Small intestine (tissue), 7 donors: Measurements from ENCODE around the gene KDM5B. TPM values are rescaled to one million over a fixed set of nuclear protein-coding genes. Genes with fewer than 3 reads are reported as not detected.
"Not testable (repeated sequence)": the region's sequence is repeated elsewhere in the genome, so short reads cannot be mapped to it uniquely, and the experiment has no call there.

Source experiments
- DNase-seq, 2 donors: peaks; one replicate each; pipeline versions ENCODE4 v3.0.0 to v3.0.0-alpha.2; 2013
- FAIRE-seq: peaks from 2 replicates; lab custom pipeline; 2012; peaks lifted over from hg19 to GRCh38; lab: Jason Lieb, UNC
- H3K27ac ChIP-seq, 3 donors: one replicate each; pipeline ENCODE4 v1.5.1; 2013; ENCODE audit warnings: low read length in 2 of 3, mild to moderate bottlenecking in 2 of 3, control low read depth in 1 of 3, inconsistent platforms in 1 of 3, low read depth in 1 of 3, moderate library complexity in 1 of 3
- H3K27me3 ChIP-seq, 3 donors: one replicate each; pipeline ENCODE4 v1.6.1; 2013; ENCODE audit warnings: low read length in 3 of 3, inconsistent platforms in 1 of 3; ENCODE audit not compliant: control insufficient read depth in 3 of 3, insufficient read depth in 3 of 3
- H3K36me3 ChIP-seq, 3 donors: one replicate each; pipeline ENCODE4 v1.6.1; 2013; ENCODE audit warnings: low read length in 3 of 3, inconsistent platforms in 1 of 3, low read depth in 1 of 3, mild to moderate bottlenecking in 1 of 3, moderate library complexity in 1 of 3; ENCODE audit not compliant: control insufficient read depth in 3 of 3, insufficient read depth in 2 of 3
- H3K4me1 ChIP-seq, 3 donors: one replicate each; pipeline ENCODE4 v1.6.1; 2013; ENCODE audit warnings: low read length in 2 of 3, inconsistent platforms in 1 of 3, low read depth in 1 of 3, mild to moderate bottlenecking in 1 of 3, moderate library complexity in 1 of 3; ENCODE audit not compliant: control insufficient read depth in 3 of 3, insufficient read depth in 2 of 3
- H3K4me3 ChIP-seq, 3 donors: one replicate each; pipeline ENCODE4 v1.5.1; 2013; ENCODE audit warnings: low read length in 3 of 3, control low read depth in 1 of 3, inconsistent platforms in 1 of 3, low read depth in 1 of 3, mild to moderate bottlenecking in 1 of 3, moderate library complexity in 1 of 3
- H3K9me3 ChIP-seq, 2 donors: one replicate each; pipeline ENCODE4 v1.6.1; 2013; ENCODE audit warnings: low read depth in 1 of 2, low read length in 1 of 2; ENCODE audit not compliant: control insufficient read depth in 2 of 2, insufficient read depth in 1 of 2
- WGBS, 3 donors: extraction: QIAGEN DNeasy Blood & Tissue Kit; methylation state at CpG; one replicate each; pipeline ENCODE4 v1.1.7; 2013; 5-methylcytosine and 5-hydroxymethylcytosine counted together
- polyA plus RNA-seq, 4 donors: library from polyadenylated mRNA; stranded (reverse) in 3 of 4; unstranded in 1 of 4; fragments of 200-250 nt in 3 of 4; fragments of 120-200 nt in 1 of 4; gene quantifications; one replicate each; pipeline versions ENCODE4 v1.2.1 to v1.2.3, GENCODE V29; 2013
- donor health status: healthy with polysubstance abuse.
- donor health status: control.
- donor health status: control.
- donor health status: Bipolar disorder and iron deficiency.
- donor health status: healthy.

KDM5B gene
- polyA plus RNA-seq, 4 donors: 5.7 to 39.5 (median 9.1) TPM

DNA sequence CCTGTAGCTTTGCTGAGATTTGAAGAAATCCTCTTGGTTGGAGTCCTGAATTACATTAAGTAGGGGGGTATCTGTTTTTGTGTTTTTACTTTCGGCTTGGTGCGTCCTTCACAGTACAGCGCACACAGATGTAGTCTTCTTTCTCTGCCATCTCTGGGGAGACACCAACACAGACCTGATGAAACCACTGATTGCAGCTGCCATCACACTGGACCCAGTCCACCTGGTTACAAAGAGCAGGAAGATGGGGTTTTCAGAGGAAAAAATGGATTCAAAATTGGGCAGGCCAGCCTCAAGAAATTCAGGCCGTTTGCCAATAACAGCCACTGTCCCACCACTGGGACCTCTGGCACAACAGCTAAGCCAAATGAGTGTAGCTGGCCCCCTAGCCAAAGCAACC is 79.3 kb downstream of the KDM5B start:
- WGBS, 3 donors: 89 to 93% (median 92%) methylated on average over 4 of the region's 4 CpGs
- Histone ChIP-seq H3K27ac (no peak overlapping the region), H3K9me3 (no peaks in the 10 kb centered on the region), H3K27me3 (no peaks in the 10 kb centered on the region), H3K4me3 (no peak overlapping the region), H3K36me3 (peaks cover 21 to 48% (median 29%) of the 10 kb centered on the region in 3 donors), H3K4me1 (no peaks in the 10 kb centered on the region)
- DNase-seq (no peak), FAIRE-seq (no peak)

DNA sequence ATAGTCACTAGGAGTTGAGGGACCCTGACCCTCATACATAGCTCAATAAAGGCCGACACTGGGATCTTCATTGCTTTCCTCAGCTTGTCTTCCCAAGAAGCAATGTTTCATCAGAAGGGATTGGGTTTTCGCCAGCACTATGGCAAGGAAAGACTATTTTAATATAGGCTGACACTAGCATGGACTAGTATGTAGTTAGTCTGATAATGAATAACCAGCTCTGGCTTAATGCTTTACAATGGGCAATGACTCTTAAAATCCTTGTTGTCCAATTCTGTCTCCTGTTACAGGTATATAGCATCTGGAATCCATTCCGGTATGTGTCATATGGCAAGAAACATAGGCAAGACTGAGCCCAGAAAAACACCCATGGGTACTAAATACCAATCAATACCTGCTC is 82.7 kb downstream of the KDM5B start:
- H3K27ac ChIP-seq: no peak overlapping the region
- H3K36me3 ChIP-seq: peaks cover 11 to 26% (median 19%) of the 10 kb centered on the region in 3 donors
- no peaks in the 10 kb centered on the region for H3K9me3 ChIP-seq
- peaks cover 0 to 1% (median 0%) of the 10 kb centered on the region in 3 donors for H3K27me3 ChIP-seq
- FAIRE-seq (no peak), DNase-seq (no peak)
- H3K4me3 ChIP-seq: no peak overlapping the region
- no peaks in the 10 kb centered on the region for H3K4me1 ChIP-seq
- 93 to 97% (median 95%) methylated on average over 3 of the region's 3 CpGs for WGBS, 3 donors

DNA sequence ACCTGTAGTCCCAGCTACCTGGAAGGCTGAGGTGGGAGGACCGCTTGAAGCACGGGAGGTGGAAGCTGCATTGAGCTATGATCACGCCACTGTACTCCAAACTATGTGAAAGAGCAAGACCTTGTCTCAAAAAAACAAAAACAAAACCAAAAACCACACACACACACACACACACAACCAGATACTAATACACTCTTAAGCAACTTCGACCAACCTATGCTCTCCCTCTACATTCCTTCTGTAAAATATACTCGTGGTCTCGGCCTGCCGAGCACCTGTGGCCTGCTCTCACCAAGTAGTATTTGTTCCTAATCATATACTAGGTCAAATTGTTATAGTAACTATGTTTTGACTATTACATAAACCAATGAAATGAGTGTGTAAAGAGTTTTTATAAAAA is 84.5 kb downstream of the KDM5B start:
- Histone ChIP-seq H3K9me3 (no peaks in the 10 kb centered on the region), H3K36me3 (peaks cover 0 to 12% (median 9%) of the 10 kb centered on the region in 3 donors), H3K27ac (no peak overlapping the region), H3K4me1 (no peaks in the 10 kb centered on the region), H3K4me3 (no peak overlapping the region), H3K27me3 (peaks cover 0 to 3% (median 0%) of the 10 kb centered on the region in 3 donors)
- FAIRE-seq (no peak), DNase-seq (no peak)
- WGBS, 3 donors: 89 to 95% (median 93%) methylated on average over 7 of the region's 7 CpGs

DNA sequence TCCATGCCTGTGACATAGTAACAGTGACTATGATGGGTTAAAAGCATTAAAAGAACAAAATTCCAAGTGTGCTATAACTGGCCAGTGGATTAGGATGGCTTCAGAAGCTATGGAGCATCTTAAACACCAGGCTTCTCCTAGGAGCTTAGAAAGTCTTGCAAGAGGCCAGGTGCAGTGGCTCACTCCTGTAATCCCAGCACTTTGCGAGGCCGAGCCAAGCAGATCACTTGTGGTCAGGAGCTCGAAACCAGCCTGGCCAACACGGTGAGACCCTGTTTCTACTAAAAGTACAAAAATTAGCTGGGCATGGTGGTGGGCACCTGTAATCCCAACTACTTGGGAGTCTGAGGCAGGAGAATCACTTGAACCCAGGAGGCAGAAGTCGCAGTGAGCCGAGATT is 85.2 kb downstream of the KDM5B start:
- 84 to 86% (median 86%) methylated on average over 6 of the region's 6 CpGs for WGBS, 3 donors
- FAIRE-seq: not testable (repeated sequence)
- peaks cover 0 to 10% (median 4%) of the 10 kb centered on the region in 3 donors for H3K36me3 ChIP-seq

DNA sequence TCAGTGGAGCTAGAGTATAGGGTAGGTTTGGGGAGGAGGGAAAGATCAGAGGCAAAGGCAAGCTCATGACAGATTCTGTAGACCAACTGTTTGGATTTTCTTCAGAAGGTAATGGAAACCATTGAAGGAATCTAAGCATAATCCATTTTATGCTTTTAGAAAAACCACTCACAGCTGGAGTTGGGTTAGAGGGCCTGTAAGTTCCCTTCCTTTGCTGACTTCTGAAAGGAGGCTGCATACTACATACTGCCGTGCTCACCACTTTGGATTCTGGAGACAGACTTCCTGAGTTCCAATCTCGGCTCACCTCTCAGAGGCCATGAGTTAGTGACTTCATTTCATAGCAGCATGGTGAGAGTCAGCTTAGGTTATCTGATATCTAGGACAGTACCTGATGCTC is 91.6 kb downstream of the KDM5B start:
- 79 to 89% (median 83%) methylated on average over 2 of the region's 2 CpGs for WGBS, 3 donors
- FAIRE-seq (no peak), DNase-seq (no peak)
- peaks cover 0 to 16% (median 10%) of the 10 kb centered on the region in 3 donors for H3K27me3 ChIP-seq
- no peak overlapping the region for H3K4me3 ChIP-seq
- H3K27ac ChIP-seq: no peak overlapping the region
- no peaks in the 10 kb centered on the region for H3K36me3 ChIP-seq
- H3K9me3 ChIP-seq: no peaks in the 10 kb centered on the region
- H3K4me1 ChIP-seq: no peaks in the 10 kb centered on the region

More for the DNA sequence above, 85.2 kb downstream of the KDM5B start:
- H3K4me3 ChIP-seq, H3K27ac ChIP-seq, H3K27me3 ChIP-seq, H3K4me1 ChIP-seq, H3K9me3 ChIP-seq, DNase-seq: not testable (repeated sequence)

DNA sequence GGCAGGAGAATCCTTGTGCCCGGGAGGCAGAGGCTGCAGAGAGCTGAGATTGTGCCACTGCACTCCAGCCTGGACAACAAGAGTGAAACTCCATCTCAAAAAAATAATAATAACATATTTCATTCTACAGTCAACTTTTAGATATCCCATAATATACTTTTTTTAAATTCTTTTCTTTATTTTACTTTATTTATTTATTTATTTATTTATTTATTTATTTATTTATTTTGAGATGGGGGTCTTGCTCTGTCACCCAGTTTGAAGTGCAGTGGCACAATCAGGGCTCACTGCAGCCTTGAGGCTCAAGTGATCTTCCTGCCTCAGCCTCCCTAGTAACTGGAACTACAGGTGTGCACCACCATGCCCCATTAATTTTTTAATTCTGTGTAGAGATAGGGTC is 94.0 kb downstream of the KDM5B start:
- not testable (repeated sequence) for H3K9me3 ChIP-seq, H3K27ac ChIP-seq, DNase-seq, H3K4me3 ChIP-seq, H3K36me3 ChIP-seq, FAIRE-seq, H3K4me1 ChIP-seq
- H3K27me3 ChIP-seq: peaks cover 0 to 33% (median 23%) of the 10 kb centered on the region in 3 donors
- WGBS, 3 donors: 95 to 100% (median 97%) methylated on average over 1 of the region's 1 CpG

DNA sequence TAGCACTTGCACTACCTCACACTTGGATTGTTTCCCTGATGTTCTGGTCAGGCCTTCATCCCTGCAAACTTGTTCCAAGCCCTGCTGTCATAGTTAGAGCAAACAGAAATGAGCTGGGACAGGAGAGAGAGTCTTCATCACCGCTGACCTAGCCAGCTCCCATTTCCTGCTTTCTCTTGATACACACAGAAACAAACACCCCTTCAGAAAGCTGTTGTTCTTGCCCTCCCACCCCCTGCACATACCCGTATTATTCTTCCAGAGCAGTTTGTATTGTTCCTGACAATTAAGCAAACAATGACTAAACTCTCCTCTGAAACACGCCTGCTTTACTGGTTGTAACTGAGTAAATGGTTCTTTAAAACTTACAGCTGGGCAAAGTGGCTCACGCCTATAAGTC is 95.1 kb downstream of the KDM5B start:
- WGBS, 3 donors: 25 to 36% (median 36%) methylated on average over 4 of the region's 4 CpGs
- no peak overlapping the region for H3K27ac ChIP-seq
- peaks cover 0 to 11% (median 4%) of the 10 kb centered on the region in 3 donors for H3K4me1 ChIP-seq
- FAIRE-seq (no peak), DNase-seq (no peak)
- no peaks in the 10 kb centered on the region for H3K36me3 ChIP-seq
- no peak overlapping the region for H3K4me3 ChIP-seq
- H3K27me3 ChIP-seq: peaks cover 0 to 44% (median 30%) of the 10 kb centered on the region in 3 donors
- no peaks in the 10 kb centered on the region for H3K9me3 ChIP-seq

DNA sequence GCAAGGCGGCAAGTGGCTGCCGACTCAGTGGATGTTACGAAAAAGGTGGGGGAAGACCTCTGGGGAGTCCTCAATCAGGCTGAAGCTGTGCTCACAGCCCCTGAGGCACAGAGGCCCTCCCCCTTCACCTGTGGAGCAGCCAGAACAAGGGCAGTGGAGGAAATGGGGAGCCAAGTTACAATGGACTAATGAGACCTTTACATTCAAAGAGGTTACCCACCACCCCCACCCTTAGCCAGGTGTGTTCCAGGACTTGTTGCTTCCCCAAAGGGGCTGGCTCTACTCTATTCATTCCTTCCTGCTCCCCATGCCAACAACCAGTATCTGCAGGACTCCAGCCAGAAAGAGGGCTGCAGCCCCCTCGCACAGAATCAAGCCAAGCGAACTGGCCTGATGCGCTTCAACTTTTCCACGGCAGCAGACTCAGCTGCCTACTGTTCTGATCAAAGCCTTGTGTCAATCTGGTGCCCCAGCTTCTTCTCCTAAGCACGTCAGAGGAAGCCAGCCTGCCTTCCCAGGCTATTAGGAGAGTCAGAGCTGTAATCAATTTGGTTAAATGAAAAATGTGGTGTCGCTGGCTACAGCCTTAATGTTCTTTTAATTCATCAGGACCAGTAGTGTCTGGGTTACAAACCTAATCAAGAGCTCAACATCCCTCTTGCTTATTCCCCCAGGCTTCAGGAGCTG is 96.1 kb downstream of the KDM5B start:
- H3K4me3 ChIP-seq: no peak overlapping the region
- H3K9me3 ChIP-seq: no peaks in the 10 kb centered on the region
- no peak for FAIRE-seq
- no peaks in the 10 kb centered on the region for H3K36me3 ChIP-seq
- H3K27ac ChIP-seq: no peak overlapping the region
- WGBS, 3 donors: 76 to 81% (median 79%) methylated on average over 9 of the region's 9 CpGs
- peaks cover 0 to 50% (median 37%) of the 10 kb centered on the region in 3 donors for H3K27me3 ChIP-seq
- DNase-seq: no peak
- peaks cover 0 to 11% (median 4%) of the 10 kb centered on the region in 3 donors for H3K4me1 ChIP-seq
